GM12891 (cell line): ENCODE data around the gene CCDC97.
"Not testable (repeated sequence)": the region's sequence is repeated elsewhere in the genome, so short reads cannot be mapped to it uniquely, and the experiment has no call there.

ENCODE experiments used
- DNase-seq: peaks from one replicate; pipeline ENCODE4 v3.0.0; 2011; ENCODE audit warnings: low spot score; ENCODE audit not compliant: insufficient read length
- FAIRE-seq: peaks from 2 replicates; lab custom pipeline; 2011; peaks lifted over from hg19 to GRCh38; lab: Jason Lieb, UNC
- PAX5 ChIP-seq: IDR thresholded peaks from 2 replicates; pipeline ENCODE4 v1.6.1; 2011; ENCODE audit warnings: low read length, moderate library complexity, mild to moderate bottlenecking; ENCODE audit not compliant: insufficient read depth, severe bottlenecking
- POLR2A ChIP-seq: IDR thresholded peaks from 2 replicates; pipeline ENCODE4 v1.6.1; 2011; ENCODE audit warnings: low read depth, low read length, control low read depth
- POLR2AphosphoS5 ChIP-seq: IDR thresholded peaks from 2 replicates; pipeline ENCODE4 v1.6.1; 2011; ENCODE audit warnings: low read depth, low read length, control low read depth
- POU2F2 ChIP-seq: IDR thresholded peaks from 2 replicates; pipeline ENCODE4 v1.6.1; 2011; ENCODE audit warnings: low read depth, mild to moderate bottlenecking, control low read depth, low read length, moderate library complexity
- SPI1 ChIP-seq: IDR thresholded peaks from 2 replicates; pipeline ENCODE4 v1.6.1; 2011; ENCODE audit warnings: low read depth, low read length, control low read depth
- TAF1 ChIP-seq: IDR thresholded peaks from 2 replicates; pipeline ENCODE4 v1.6.1; 2011; ENCODE audit warnings: low read depth, low read length, control low read depth

The CCDC97 gene

DNA sequence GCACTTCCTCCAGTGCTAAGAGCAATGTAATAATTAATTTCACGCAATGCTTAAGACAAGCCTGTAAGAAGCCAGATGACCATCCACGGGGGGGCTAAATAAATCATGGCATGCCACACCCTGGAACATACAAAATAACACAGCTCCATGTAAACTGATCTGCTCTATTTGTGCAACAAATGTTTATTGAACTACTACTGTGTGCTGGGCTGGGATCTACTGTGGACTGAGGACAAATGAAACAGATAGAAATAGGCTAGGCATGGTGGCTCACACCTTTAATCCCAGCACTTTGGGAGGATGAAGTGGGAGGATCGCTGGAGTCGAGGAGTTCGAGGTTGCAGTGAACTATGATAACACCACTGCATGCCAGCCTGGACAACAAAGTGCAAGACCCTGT, 22.5 kb downstream of the CCDC97 start:
- DNase-seq = no peak
- FAIRE-seq = no peak
- TF ChIP-seq PAX5 (no peak), POU2F2 (no peak), SPI1 (no peak), POLR2A (no peak), POLR2AphosphoS5 (no peak), TAF1 (no peak)

DNA sequence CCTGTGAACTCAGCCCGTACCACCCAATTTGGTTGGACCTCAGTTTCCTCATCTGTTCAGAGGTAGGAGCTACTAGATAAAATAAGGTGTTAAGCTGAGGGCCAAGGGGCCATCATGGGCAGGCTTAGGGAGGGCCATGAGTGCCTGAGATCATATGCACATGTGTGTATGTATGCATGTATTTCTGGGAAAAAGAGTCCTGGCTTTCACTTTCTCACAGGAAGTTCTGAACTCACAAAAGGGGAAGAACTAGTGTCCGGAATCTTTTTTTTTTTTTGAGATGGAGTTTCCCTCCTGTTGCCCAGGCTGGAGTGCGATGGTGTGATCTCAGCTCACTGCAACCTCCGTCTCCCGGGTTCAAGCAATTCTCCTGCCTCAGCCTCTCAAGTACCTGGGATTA, 24.8 kb downstream of the CCDC97 start:
- no peak for FAIRE-seq
- no peak for DNase-seq
- TF ChIP-seq POLR2A (0 out of 2 replicates have a peak, but pooled peaks have one; percentile 21), PAX5 (no peak)

DNA sequence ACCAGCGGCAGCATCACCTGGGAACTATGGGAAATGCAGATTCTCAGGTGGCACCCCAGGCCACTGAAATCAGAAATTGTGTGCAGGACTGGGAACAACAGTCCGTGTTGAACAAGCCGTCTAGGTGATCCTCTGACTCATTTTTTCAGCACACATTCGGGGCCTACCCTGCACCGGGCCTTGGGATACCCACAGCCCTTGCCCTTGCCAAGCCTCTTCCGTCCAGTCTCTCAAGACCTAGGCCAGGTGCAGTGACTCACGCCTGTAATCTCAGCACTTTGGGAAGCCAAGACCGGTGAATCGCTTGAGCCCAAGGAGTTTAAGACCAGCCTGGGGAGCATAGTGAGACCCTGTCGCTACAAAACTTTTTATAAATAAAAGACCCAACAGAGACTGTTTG, 25.5 kb downstream of the CCDC97 start:
- TF ChIP-seq PAX5 (no peak), POLR2A (no peak), POU2F2 (no peak), SPI1 (no peak), POLR2AphosphoS5 (no peak), TAF1 (no peak)
- no peak for FAIRE-seq
- no peak for DNase-seq

DNA sequence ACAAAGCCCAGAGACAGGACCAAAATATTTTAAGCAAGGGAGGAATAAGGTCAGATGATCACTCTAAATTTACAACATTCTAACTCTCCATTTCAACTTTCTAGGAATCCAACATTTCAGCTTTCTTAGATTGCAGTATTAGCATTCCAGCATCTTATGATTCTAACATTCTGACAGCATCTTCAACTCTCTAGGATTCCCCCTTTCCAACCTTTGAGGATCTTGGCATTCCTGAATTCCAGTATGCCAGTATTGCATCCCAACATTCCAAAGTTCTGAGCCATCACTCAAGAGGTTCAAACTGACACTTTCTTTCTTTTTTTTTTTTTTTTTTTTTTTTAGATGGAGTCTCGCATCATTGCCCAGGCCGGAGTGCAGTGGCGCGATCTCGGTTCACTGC, 30.0 kb downstream of the CCDC97 start:
- TF ChIP-seq POU2F2 (no peak), TAF1 (no peak), POLR2A (no peak), PAX5 (no peak), POLR2AphosphoS5 (no peak), SPI1 (no peak)
- DNase-seq (no peak), FAIRE-seq (no peak)

DNA sequence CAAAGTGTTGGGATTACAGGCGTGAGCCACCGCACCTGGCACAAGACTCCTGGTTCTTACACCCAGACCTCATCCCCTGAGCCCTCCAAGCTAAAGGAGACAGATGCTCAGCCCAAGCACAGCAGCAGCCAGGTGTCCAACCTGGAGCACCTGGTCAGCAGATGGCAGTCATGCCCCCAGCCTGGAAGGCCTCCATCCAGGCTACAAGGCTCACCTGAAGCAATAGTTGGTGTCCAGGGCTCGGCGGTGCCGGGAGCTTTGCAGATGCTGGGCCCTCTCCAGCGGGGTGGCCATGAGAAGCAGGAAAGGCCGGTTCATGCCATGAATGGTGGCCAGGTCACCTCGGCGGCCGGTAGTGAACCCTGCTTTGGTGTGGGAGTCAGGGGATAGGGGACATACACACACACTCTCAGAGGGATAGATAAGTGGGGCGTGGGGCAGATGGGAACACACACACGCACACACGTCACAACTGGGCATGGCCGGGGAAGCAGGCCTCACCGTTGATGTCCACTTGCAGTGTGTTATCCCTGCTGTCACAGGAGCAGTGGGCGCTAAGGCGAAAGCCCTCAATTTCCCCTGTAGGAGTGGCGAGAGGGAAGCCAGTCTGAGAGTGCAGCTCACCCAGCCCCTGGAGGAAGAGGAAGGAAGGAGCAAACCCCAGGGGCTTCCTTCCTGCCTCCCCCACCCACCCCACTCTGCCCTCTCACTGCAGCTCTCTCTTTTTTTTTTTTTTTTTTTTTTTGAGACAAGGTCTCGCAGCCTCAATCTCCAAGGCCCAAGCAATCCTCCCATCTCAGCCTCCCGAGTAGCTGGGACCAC, 31.9 kb downstream of the CCDC97 start:
- DNase-seq (no peak), FAIRE-seq (no peak)
- TF ChIP-seq PAX5 (no peak), POLR2A (no peak), POU2F2 (no peak), SPI1 (no peak), TAF1 (no peak)

DNA sequence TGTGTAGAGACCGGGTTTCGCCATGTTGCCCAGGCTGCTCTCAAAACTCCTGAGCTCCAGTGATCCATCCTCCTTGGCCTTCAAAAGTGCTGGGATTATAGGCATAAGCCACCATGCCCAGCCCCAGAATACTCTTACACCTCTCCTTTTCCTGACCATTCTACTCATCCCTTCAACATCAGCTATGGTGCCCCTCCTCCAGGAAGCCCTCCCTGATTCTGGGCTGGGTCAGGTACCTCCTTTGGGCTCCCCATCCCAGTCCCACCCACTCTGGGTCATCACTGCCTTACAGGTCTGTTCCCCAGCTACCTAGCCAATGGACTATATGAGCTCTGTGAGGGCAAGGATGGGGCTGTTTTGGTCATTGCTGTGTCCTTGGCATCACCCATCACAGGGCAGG, 34.2 kb downstream of the CCDC97 start:
- no peak for FAIRE-seq
- TF ChIP-seq POU2F2 = no peak
- no peak for TF ChIP-seq POLR2A
- no peak for TF ChIP-seq POLR2AphosphoS5
- no peak for TF ChIP-seq PAX5
- no peak for DNase-seq

DNA sequence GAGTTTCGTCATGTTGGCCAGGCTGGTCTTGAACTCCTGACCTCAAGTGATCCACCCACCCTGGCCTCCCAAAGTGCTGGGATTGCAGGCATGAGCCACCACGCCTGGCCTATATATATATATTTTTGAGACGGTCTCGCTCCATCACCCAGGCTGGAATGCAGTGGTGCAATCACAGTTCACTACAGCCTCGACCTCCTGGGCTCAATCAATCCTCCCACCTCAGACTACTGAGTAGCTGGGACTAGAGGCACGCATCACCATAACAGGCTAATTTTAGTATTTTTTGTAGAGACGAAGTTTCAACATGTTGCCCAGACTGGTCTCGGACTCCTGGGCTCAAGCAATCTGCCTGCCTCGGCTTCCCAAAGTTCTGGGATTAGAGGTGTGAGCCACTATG, 36.9 kb downstream of the CCDC97 start:
- DNase-seq, FAIRE-seq: not testable (repeated sequence)

DNA sequence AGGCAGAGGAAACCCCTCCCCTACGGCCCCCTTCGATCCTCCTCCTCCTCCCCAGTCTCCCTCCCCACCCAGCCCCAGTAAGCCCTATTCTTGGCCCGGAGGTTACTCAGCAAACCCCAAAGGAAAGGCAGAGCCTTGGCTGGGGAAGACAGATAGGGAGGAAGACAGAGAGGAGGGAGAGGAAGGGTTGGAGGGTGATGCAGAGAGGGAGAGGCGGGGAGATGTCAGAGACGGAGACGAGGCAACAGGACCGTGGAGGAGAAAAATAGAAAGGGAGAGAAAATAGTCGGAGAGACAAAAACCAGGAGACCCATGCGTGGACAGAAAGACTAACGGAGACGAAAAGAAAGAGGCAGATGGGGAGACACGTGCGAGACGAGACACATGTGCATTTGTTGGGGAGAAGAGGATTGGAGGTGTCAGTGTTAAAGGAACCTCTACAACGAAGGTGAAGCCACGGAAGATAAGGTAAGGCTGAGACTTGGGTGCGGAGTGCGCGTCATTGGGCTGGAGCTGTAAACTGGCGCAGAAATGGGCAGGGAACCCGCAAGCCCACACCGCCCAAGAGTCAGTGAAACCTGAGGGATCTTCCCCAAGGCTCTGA, 40.9 kb downstream of the CCDC97 start:
- no peak for DNase-seq

DNA sequence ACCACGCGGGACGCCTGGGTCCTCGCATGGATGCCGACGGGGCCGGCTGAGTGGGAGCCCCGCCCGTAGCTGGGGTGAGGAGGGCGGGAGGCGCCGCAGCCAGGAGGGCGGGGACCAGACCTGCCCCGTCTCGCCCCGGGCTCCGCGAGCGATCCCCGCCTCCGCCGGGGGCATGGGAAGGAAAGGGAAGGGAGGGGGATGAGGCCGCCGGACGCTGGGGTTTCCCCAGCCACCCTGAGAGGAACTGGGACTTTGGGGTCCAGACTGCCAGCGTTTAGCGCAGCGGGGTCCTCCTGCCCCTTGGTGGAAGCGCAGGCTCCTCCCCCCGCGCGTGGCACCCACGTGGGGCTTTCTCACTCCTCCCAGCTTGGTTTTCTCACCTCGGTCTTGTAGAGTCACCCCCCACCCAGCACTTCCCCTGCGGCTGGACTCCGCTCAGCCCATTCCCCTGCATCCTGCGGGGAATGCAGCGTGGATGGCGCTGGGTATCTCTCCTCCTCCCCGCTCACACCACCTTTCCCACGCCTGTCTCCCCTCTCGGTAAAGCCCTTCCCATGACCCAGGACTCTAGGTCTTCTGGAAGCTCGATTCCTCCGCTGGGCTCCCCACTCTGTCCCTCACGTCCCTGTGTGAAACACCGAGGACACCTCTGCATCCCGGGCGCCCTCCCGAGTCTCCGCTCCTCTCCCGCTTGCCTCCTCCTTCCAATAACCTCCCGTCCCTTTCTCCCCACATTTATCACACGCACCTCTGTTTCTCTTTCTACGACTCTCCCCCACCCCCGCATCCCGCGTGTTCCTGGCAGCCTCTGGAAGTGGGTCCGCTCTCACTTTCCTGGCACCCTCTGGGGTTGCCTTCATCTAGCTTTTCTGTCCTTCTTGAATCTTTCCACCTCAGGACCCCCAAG, 41.6 kb downstream of the CCDC97 start:
- DNase-seq (peak; percentile 81), FAIRE-seq (peak; percentile 88)
- TF ChIP-seq TAF1 (no peak), POU2F2 (0 out of 2 replicates have a peak, but pooled peaks have one; percentile 4), PAX5 (no peak), SPI1 (peak; percentile 81), POLR2A (peak; percentile 57; the same call in 1 of the 2 replicates), POLR2AphosphoS5 (0 out of 2 replicates have a peak, but pooled peaks have one; percentile 63)

More for the DNA sequence above, 40.9 kb downstream of the CCDC97 start:
- FAIRE-seq = no peak
- TF ChIP-seq POU2F2 (0 out of 2 replicates have a peak, but pooled peaks have one; percentile 5), POLR2A (no peak), TAF1 (no peak)

DNA sequence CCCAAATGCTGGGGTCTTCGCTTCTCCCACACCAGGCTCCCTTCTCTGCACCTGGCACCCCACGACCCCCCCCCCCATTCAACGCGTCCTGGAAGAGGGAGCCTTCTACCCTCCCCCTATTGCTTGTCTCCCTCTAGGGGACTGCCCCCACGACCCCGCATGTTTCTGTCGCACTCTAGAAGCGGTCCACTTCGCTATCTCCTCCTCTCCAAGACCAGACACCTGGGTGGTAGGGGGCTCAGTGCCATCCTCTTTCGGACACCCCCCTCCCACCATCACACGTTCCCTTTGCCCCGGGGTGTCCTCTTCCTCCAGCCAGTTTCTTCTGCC, 42.3 kb downstream of the CCDC97 start:
- TF ChIP-seq PAX5 (no peak), TAF1 (no peak), SPI1 (no peak), POU2F2 (no peak), POLR2AphosphoS5 (no peak), POLR2A (no peak)
- FAIRE-seq (no peak), DNase-seq (no peak)
